K562 (cell line): ENCODE results near the gene NCCRP1. TPM values are rescaled to one million over a fixed set of nuclear protein-coding genes. Genes with fewer than 3 reads are reported as not detected.

ENCODE experiments used
- ATAC-seq: fragments of 200-7000 bp; cut with Tn5 transposase; 3 replicates; pipeline ENCODE4 v1.9.1; 2020; ENCODE audit warnings: moderate library complexity
- BruUV-seq: library from RNA; stranded (reverse); fragments of 400-500 nt; replicated peaks from 2 replicates; lab custom pipeline; 2021; lab: Mats Ljungman, UMichigan
- CTCF ChIA-PET: fragments of 300-600 bp; formaldehyde crosslinking; extraction: SDS; loops from one replicate; lab custom pipeline; 2021; ENCODE audit warnings: low intra/inter-chr PET ratio; lab: Yijun Ruan, JAX
- POLR2A ChIA-PET: fragments of 300-600, 350-650 bp; sonication (Branson Sonifier 250); formaldehyde crosslinking; extraction: SDS; loops from one replicate; lab custom pipeline; 2021; ENCODE audit warnings: antibody characterized with exemption, inconsistent platforms; lab: Yijun Ruan, JAX
- DNase-seq, 4 experiments: peaks; one replicate each; pipeline versions ENCODE4 v3.0.0 to v3.0.0-alpha.2; 2011 to 2018; ENCODE audit warnings: low spot score in 3 of 4, mixed read lengths in 3 of 4; ENCODE audit errors: extremely low read depth in 1 of 4
- FAIRE-seq: peaks from 2 replicates; lab custom pipeline; 2011; peaks lifted over from hg19 to GRCh38; lab: Jason Lieb, UNC
- H2AFZ ChIP-seq: 2 replicates; pipeline ENCODE4 v1.6.0; 2011; ENCODE audit warnings: low read depth, low read length, control low read depth, inconsistent platforms
- H3K27ac ChIP-seq: fragments of 200-600 bp; 3 replicates; pipeline ENCODE4 v1.8.0; 2011; ENCODE audit warnings: low read depth, mild to moderate bottlenecking, control low read depth, inconsistent platforms, low read length, moderate library complexity, mixed read lengths; ENCODE audit errors: extremely low read depth
- H3K27me3 ChIP-seq, 2 experiments: fragments of 300-600 bp in 1 of 2; 2 replicates in 1 of 2; 3 replicates in 1 of 2; pipeline versions ENCODE4 v1.6.0 to v1.8.0; 2011; ENCODE audit warnings: inconsistent platforms in 2 of 2, low read length in 2 of 2, mild to moderate bottlenecking in 1 of 2, mixed read lengths in 1 of 2, moderate library complexity in 1 of 2; ENCODE audit not compliant: control insufficient read depth in 2 of 2, insufficient read depth in 2 of 2
- H3K36me3 ChIP-seq: fragments of 300-600 bp; 3 replicates; pipeline ENCODE4 v1.8.0; 2011; ENCODE audit warnings: mild to moderate bottlenecking, low read length, inconsistent platforms; ENCODE audit not compliant: control insufficient read depth, insufficient read depth
- H3K4me1 ChIP-seq, 2 experiments: fragments of 200-600 bp in 1 of 2; replicated peaks in 1 of 2; 2 replicates in 1 of 2; 3 replicates in 1 of 2; pipeline versions ENCODE4 v1.5.1 to v1.8.0; 2011; ENCODE audit warnings: inconsistent platforms in 2 of 2, low read length in 2 of 2, mild to moderate bottlenecking in 1 of 2, mixed read lengths in 1 of 2, moderate library complexity in 1 of 2; ENCODE audit not compliant: control insufficient read depth in 2 of 2, insufficient read depth in 2 of 2
- H3K4me2 ChIP-seq: 2 replicates; pipeline ENCODE4 v1.6.1; 2011; ENCODE audit warnings: low read length, control low read depth, inconsistent platforms, mixed read lengths; ENCODE audit not compliant: insufficient read depth
- H3K4me3 ChIP-seq: fragments of 200-600 bp; sonication (generic), shearing (Covaris generic); 2 replicates; pipeline ENCODE4 v1.5.1; 2016; ENCODE audit warnings: control low read depth, inconsistent platforms
- H3K79me2 ChIP-seq: fragments of 200-600 bp; 3 replicates; pipeline ENCODE4 v1.8.0; 2011; ENCODE audit warnings: low read length, inconsistent platforms; ENCODE audit not compliant: control insufficient read depth, insufficient read depth
- H3K9ac ChIP-seq, 2 experiments: 2 replicates each; pipeline versions ENCODE4 v1.6.0 to v1.6.1; 2011; ENCODE audit warnings: low read depth in 2 of 2, low read length in 2 of 2, control low read depth in 1 of 2, inconsistent platforms in 1 of 2, mild to moderate bottlenecking in 1 of 2, mixed read lengths in 1 of 2; ENCODE audit not compliant: insufficient read depth in 1 of 2
- H3K9me1 ChIP-seq: one replicate; pipeline ENCODE4 v1.6.0; 2011; ENCODE audit warnings: inconsistent platforms, mild to moderate bottlenecking, low read length, moderate library complexity; ENCODE audit not compliant: control insufficient read depth, insufficient read depth
- H3K9me3 ChIP-seq: replicated peaks from 2 replicates; pipeline ENCODE4 v1.5.1; 2011; ENCODE audit warnings: low read depth, low read length, inconsistent platforms; ENCODE audit not compliant: control insufficient read depth, insufficient read depth
- H4K20me1 ChIP-seq: replicated peaks from 2 replicates; pipeline ENCODE4 v1.6.1; 2011; ENCODE audit warnings: low read length, inconsistent platforms, mixed read lengths; ENCODE audit not compliant: control insufficient read depth, insufficient read depth
- KDM5B ChIP-seq: fragments of 200-600 bp; sonication (generic); IDR thresholded peaks from 2 replicates; pipeline ENCODE4 v1.6.1; 2012; ENCODE audit warnings: low read depth, mild to moderate bottlenecking, moderate library complexity, low read length, control low read depth, inconsistent platforms; ENCODE audit not compliant: insufficient replicate concordance
- MCM7 ChIP-seq, 2 experiments: fragments of 450-650 bp; IDR thresholded peaks; 2 replicates each; pipeline ENCODE4 v1.6.1; 2016 to 2018
- PPARD ChIP-seq: fragments of 250-450 bp; sonication (Bioruptor Pico); IDR thresholded peaks from 2 replicates; pipeline ENCODE4 v1.8.0; 2022; ENCODE audit warnings: inconsistent platforms, mild to moderate bottlenecking, moderate library complexity
- SMARCC2 ChIP-seq: fragments of 450-650 bp; IDR thresholded peaks from 2 replicates; pipeline ENCODE4 v1.6.1; 2017; ENCODE audit warnings: antibody characterized with exemption, moderate library complexity, mild to moderate bottlenecking, low read depth
- TOE1 ChIP-seq, 2 experiments: fragments of 450-650 bp in 1 of 2; sonication (generic) in 1 of 2; formaldehyde crosslinking in 1 of 2; IDR thresholded peaks; 2 replicates each; pipeline versions ENCODE4 v1.7.1 to v1.8.0; 2016 to 2022; ENCODE audit warnings: borderline replicate concordance in 2 of 2, mild to moderate bottlenecking in 2 of 2, antibody characterized with exemption in 1 of 2, inconsistent platforms in 1 of 2, low read depth in 1 of 2, missing genetic modification reagents in 1 of 2, moderate library complexity in 1 of 2
- ZNF766 ChIP-seq: fragments of 200-800 bp; sonication (Bioruptor generic); conservative IDR thresholded peaks from 2 replicates; pipeline ENCODE4 v1.6.1; 2016; ENCODE audit warnings: missing genetic modification characterization, missing compliant biosample characterization
- WGBS: fragments of 100-300 bp; shearing (Covaris generic); methylation state at CpG from one replicate; pipeline ENCODE4 v1.1.6; 2016; ENCODE audit warnings: low coverage, mixed read lengths; ENCODE audit not compliant: insufficient coverage; ENCODE audit errors: missing lambda C conversion rate; 5-methylcytosine and 5-hydroxymethylcytosine counted together
- in situ Hi-C: fragments of 300-500 bp; cut with MboI; formaldehyde crosslinking; loops from 4 replicates; pipeline ENCODE4 v1.15.0; 2018; ENCODE audit warnings: inconsistent platforms, mixed read lengths
- intact Hi-C: fragments of 100-400 bp; cut with micrococcal nuclease; formaldehyde crosslinking; loops from 2 replicates; pipeline ENCODE4 v1.14.2; 2022
- polyA plus RNA-seq, 8 experiments: library from polyadenylated mRNA; depleted of rRNA in 4 of 8; stranded (reverse) in 5 of 8; unstranded in 3 of 8; fragments of >200 nt; fragmentation: Nextera tagmentation in 2 of 8; fragmentation: Illumina TruSeq in 1 of 8; extraction: Ambion mirVana in 2 of 8; extraction: Trizol in 1 of 8; gene quantifications; 2 replicates each; pipeline versions ENCODE4 v1.2.1 to v1.2.3, GENCODE V29; 2011 to 2014; ENCODE audit warnings: inconsistent platforms in 1 of 8, missing spikeins in 1 of 8
- total RNA-seq, 7 experiments: library from RNA; depleted of rRNA in 6 of 7; stranded (reverse); fragments of >200 nt in 6 of 7; fragmentation: Illumina TruSeq in 2 of 7; extraction: Trizol in 2 of 7; gene quantifications; 2 replicates each; pipeline versions ENCODE4 v1.2.1 to v1.2.3, GENCODE V29; 2011 to 2021; ENCODE audit warnings: low replicate concordance in 1 of 7
- TF ChIP-seq, protein P1 (sequence below): fragments of 250-450 bp; sonication (Bioruptor Pico); IDR thresholded peaks from 2 replicates; pipeline ENCODE4 v1.4.0; 2020; ENCODE audit warnings: mild to moderate bottlenecking, moderate library complexity
- TF ChIP-seq, protein P2 (sequence below), 2 experiments: fragments of 450-650 bp; IDR thresholded peaks; 2 replicates each; pipeline ENCODE4 v1.6.1; 2016
- TF ChIP-seq, protein P3 (sequence below), 2 experiments: fragments of 450-650 bp in 1 of 2; sonication (generic) in 1 of 2; formaldehyde crosslinking in 1 of 2; IDR thresholded peaks; 2 replicates each; pipeline versions ENCODE4 v1.7.1 to v1.9.0; 2016 to 2022; ENCODE audit warnings: inconsistent platforms in 1 of 2, mild to moderate bottlenecking in 1 of 2, missing genetic modification reagents in 1 of 2

Gene NCCRP1
- total and polyA plus RNA-seq, 9 of the 15 experiments (the other 6 are each of a cell fraction or from before 2014, with no cell fraction given) = 0.05 TPM; not detected in 8

DNA sequence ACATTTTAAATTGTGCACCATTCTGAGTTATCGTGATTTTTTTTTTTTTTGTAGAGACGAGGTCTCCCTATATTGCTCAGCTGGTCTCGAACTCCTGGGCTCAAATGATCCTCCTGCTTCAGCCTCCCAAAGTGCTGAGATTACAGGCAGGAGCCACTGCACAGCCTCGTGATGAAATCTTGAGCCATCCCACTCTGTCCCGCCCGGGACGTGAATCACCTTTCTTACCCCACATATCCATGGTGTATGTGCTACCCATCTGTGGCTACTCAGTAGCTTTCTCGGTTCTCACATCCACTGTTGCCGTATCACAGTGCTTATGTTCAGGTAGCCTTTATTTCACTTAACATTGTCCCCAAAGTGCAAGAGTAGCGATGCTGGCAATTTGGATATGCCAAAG, 44.7 kb upstream of the NCCRP1 start:
- in situ Hi-C loops = no loop called here
- 83% methylated on average over 10 of the region's 10 CpGs for WGBS
- no TSS peak for BruUV-seq
- TF ChIP-seq SMARCC2 = no peak
- TF ChIP-seq, protein P1, sequence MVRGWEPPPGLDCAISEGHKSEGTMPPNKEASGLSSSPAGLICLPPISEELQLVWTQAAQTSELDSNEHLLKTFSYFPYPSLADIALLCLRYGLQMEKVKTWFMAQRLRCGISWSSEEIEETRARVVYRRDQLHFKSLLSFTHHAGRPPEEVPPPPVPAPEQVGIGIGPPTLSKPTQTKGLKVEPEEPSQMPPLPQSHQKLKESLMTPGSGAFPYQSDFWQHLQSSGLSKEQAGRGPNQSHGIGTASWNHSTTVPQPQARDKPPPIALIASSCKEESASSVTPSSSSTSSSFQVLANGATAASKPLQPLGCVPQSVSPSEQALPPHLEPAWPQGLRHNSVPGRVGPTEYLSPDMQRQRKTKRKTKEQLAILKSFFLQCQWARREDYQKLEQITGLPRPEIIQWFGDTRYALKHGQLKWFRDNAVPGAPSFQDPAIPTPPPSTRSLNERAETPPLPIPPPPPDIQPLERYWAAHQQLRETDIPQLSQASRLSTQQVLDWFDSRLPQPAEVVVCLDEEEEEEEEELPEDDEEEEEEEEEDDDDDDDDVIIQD = no peak
- TF ChIP-seq ZNF766 = no peak
- TF ChIP-seq, protein P2, sequence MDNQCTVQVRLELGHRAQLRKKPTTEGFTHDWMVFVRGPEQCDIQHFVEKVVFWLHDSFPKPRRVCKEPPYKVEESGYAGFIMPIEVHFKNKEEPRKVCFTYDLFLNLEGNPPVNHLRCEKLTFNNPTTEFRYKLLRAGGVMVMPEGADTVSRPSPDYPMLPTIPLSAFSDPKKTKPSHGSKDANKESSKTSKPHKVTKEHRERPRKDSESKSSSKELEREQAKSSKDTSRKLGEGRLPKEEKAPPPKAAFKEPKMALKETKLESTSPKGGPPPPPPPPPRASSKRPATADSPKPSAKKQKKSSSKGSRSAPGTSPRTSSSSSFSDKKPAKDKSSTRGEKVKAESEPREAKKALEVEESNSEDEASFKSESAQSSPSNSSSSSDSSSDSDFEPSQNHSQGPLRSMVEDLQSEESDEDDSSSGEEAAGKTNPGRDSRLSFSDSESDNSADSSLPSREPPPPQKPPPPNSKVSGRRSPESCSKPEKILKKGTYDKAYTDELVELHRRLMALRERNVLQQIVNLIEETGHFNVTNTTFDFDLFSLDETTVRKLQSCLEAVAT (IDR thresholded peaks at IDR 0.05) = no peak
- TF ChIP-seq MCM7 (IDR thresholded peaks at IDR 0.05) = no peak
- TF ChIP-seq TOE1 (IDR thresholded peaks at IDR 0.05; ENCODE audit: borderline replicate concordance) = no peak
- no peak for TF ChIP-seq TOE1 (CRISPR knock-in tag; IDR thresholded peaks at IDR 0.05; ENCODE audit: borderline replicate concordance, low read depth)
- TF ChIP-seq, protein P3, sequence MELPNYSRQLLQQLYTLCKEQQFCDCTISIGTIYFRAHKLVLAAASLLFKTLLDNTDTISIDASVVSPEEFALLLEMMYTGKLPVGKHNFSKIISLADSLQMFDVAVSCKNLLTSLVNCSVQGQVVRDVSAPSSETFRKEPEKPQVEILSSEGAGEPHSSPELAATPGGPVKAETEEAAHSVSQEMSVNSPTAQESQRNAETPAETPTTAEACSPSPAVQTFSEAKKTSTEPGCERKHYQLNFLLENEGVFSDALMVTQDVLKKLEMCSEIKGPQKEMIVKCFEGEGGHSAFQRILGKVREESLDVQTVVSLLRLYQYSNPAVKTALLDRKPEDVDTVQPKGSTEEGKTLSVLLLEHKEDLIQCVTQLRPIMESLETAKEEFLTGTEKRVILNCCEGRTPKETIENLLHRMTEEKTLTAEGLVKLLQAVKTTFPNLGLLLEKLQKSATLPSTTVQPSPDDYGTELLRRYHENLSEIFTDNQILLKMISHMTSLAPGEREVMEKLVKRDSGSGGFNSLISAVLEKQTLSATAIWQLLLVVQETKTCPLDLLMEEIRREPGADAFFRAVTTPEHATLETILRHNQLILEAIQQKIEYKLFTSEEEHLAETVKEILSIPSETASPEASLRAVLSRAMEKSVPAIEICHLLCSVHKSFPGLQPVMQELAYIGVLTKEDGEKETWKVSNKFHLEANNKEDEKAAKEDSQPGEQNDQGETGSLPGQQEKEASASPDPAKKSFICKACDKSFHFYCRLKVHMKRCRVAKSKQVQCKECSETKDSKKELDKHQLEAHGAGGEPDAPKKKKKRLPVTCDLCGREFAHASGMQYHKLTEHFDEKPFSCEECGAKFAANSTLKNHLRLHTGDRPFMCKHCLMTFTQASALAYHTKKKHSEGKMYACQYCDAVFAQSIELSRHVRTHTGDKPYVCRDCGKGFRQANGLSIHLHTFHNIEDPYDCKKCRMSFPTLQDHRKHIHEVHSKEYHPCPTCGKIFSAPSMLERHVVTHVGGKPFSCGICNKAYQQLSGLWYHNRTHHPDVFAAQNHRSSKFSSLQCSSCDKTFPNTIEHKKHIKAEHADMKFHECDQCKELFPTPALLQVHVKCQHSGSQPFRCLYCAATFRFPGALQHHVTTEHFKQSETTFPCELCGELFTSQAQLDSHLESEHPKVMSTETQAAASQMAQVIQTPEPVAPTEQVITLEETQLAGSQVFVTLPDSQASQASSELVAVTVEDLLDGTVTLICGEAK (IDR thresholded peaks at IDR 0.05) = no peak
- TF ChIP-seq, protein P3 (CRISPR knock-in tag; IDR thresholded peaks at IDR 0.05) = no peak
- TF ChIP-seq PPARD (CRISPR knock-in tag) = no peak
- no peak for TF ChIP-seq KDM5B

More for the DNA sequence above, 44.7 kb upstream of the NCCRP1 start:
- peaks cover 44% of the 10 kb centered on the region for H3K79me2 ChIP-seq
- H2AFZ ChIP-seq = no peak overlapping the region
- intact Hi-C loops = no loop called here
- H3K4me2 ChIP-seq = no peak overlapping the region
- H3K4me1 ChIP-seq = peaks cover 33 to 46% of the 10 kb centered on the region in 2 experiments
- FAIRE-seq = no peak
- no peaks in the 10 kb centered on the region for H3K27me3 ChIP-seq
- no peak overlapping the region for H3K27ac ChIP-seq
- no peaks in the 10 kb centered on the region for H3K36me3 ChIP-seq
- ChIA-PET POLR2A (interaction anchor here (2.1 kb wide), 1 partner anchor 19 kb away, joined by 7 read pairs; no protein-coding TSS in a partner anchor), CTCF (no interaction called here)
- 0 out of 2 replicates have a peak, but pooled peaks cover 3% of the 10 kb centered on the region for H4K20me1 ChIP-seq
- H3K9ac ChIP-seq = no peak overlapping the region
- no peak for DNase-seq
- ATAC-seq = no peak
- H3K4me3 ChIP-seq = no peak overlapping the region
- H3K9me3 ChIP-seq = no peaks in the 10 kb centered on the region
- H3K9me1 ChIP-seq = no peaks in the 10 kb centered on the region
